Muscle layer of colon (tissue), 2 donors: ENCODE data around the gene IFIT2.

Source experiments
- H3K27ac ChIP-seq: one replicate; pipeline ENCODE4 v1.7.0; 2013; ENCODE audit warnings: low read depth, mild to moderate bottlenecking, low read length, moderate library complexity
- H3K27me3 ChIP-seq, 2 donors: one replicate each; pipeline ENCODE4 v1.7.0; 2013; ENCODE audit warnings: low read length in 2 of 2, mild to moderate bottlenecking in 2 of 2; ENCODE audit not compliant: insufficient read depth in 2 of 2, control insufficient read depth in 1 of 2
- H3K36me3 ChIP-seq: one replicate; pipeline ENCODE4 v1.7.0; 2013; ENCODE audit warnings: mild to moderate bottlenecking, low read length; ENCODE audit not compliant: insufficient read depth
- H3K4me1 ChIP-seq: one replicate; pipeline ENCODE4 v1.7.0; 2013; ENCODE audit warnings: mild to moderate bottlenecking, low read length; ENCODE audit not compliant: insufficient read depth
- H3K4me3 ChIP-seq, 2 donors: one replicate each; pipeline ENCODE4 v1.7.0; 2013; ENCODE audit warnings: low read length in 2 of 2, low read depth in 1 of 2, mild to moderate bottlenecking in 1 of 2, moderate library complexity in 1 of 2
- H3K9ac ChIP-seq: one replicate; pipeline ENCODE4 v1.7.0; 2013; ENCODE audit warnings: low read length
- H3K9me3 ChIP-seq: one replicate; pipeline ENCODE4 v1.7.0; 2013; ENCODE audit warnings: mild to moderate bottlenecking, low read length
- donor health status: abdominal sarcoma.
- donor health status: Adenocarcinoma of cecum.

The IFIT2 gene

DNA sequence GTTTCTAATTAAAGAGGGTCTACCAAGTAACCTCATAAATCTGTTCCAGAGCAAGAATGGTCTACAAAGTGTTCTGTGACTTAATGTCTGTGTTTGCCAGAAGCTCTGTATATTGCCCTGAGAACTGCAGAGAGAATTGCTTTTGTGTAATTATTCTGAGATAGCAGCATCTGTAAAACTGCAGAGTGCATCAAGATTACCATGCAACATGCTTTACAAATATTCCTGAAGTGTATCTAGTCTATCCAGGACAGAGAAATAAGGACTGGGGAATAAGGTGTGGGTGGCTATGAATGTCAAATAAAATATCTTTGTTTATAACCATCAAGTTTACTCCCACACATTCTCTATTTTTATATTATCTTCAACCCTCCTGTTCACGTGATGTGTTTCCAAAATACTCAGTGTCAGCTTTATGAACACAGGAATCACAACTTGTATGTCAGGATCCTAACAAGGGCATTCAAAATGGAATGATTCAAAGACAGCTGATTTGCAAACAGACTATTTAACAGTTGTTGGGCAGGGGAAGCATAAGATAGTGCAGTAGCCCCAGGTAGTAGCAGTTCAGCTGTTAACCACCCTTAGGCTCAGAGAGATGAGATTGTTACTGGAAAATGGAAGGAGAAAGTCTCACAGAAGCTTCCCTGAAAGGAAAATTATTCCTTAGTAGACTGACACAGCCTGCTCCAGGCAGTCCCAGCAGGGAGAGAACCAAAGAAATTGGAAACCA lies 35.0 kb upstream of the IFIT2 start:
- no peaks in the 10 kb centered on the region for H3K36me3 ChIP-seq
- H3K4me1 ChIP-seq = peaks cover 13% of the 10 kb centered on the region
- no peaks in the 10 kb centered on the region for H3K27me3 ChIP-seq
- H3K9ac ChIP-seq = no peak overlapping the region
- no peaks in the 10 kb centered on the region for H3K9me3 ChIP-seq
- no peak overlapping the region for H3K4me3 ChIP-seq
- no peak overlapping the region for H3K27ac ChIP-seq

DNA sequence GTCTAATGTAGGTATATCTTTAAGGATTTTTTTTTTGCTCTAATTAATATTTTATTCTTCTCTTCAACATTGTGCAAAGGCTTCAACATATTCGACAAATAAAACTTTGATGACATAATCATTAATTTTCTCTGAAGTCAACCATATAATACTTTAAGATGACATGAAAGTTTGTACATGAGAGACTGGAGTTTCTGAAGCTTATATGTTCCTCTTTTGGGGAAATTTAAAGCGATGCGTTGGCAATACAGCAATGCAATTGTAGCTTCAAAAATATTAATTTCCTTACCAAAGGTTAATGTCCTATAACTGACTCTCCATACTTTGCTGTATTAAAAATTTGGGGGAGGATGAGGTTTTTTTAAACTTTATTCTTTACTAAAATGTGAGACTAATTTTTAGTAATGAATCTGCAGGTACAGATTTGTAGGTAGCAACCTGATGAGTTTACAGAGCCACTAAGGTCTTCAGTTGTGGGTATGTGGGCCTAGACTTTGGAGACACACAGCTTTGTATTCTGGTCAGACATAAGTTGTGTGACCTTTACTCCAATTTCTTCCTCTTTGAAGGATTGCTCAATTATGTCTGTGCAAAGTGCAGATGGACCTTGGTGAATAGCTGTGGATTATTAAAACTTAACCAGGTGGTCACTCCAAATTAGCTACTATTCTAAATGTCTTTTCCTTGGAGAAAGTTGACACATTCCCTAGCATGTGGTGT lies 32.3 kb upstream of the IFIT2 start:
- Histone ChIP-seq H3K9me3 (no peaks in the 10 kb centered on the region), H3K27ac (no peak overlapping the region), H3K4me1 (peaks cover 8% of the 10 kb centered on the region), H3K9ac (no peak overlapping the region), H3K36me3 (no peaks in the 10 kb centered on the region), H3K4me3 (no peak overlapping the region), H3K27me3 (no peaks in the 10 kb centered on the region)

DNA sequence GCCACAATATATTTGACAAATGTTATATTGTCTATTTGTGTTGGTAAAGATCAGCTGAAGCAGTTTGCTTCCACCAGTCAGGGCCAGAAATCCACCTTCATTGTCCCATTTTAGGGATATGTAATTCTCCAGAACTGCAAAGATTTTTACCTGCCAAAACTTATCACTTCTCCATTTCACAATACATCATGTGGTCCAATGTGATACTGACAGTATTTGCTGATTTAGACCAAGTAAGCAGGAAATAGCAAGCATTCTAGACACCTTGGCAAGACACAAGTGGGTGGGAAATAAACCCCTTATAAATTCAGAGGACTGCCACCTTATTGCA lies 31.7 kb upstream of the IFIT2 start:
- no peak overlapping the region for H3K27ac ChIP-seq

DNA sequence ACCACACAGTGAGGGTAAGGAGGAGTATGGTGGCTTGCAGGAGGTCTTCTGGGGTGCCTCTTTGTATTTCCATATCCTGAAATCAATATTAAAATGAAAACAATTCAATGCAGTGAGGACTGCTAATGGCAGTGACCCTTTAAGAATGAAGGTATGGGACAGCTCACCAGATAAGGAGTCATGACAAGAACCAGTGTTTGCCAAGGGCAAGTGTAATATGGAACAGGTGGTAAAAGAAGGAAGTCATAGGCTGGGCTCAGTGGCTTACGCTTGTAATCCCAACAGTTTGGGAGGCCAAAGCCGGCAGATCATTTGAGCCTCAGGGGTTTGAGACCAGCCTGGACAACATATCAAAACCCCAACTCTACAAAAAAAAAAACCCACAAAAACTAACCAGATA lies 30.3 kb upstream of the IFIT2 start:
- H3K27ac ChIP-seq = no peak overlapping the region
- no peaks in the 10 kb centered on the region for H3K36me3 ChIP-seq
- H3K9ac ChIP-seq = no peak overlapping the region
- H3K27me3 ChIP-seq = no peaks in the 10 kb centered on the region
- H3K9me3 ChIP-seq = no peaks in the 10 kb centered on the region
- no peak overlapping the region for H3K4me3 ChIP-seq
- H3K4me1 ChIP-seq = peaks cover 6% of the 10 kb centered on the region

More for the DNA sequence above, 31.7 kb upstream of the IFIT2 start:
- Histone ChIP-seq H3K27me3 (no peaks in the 10 kb centered on the region), H3K9me3 (no peaks in the 10 kb centered on the region), H3K4me1 (peaks cover 8% of the 10 kb centered on the region), H3K36me3 (no peaks in the 10 kb centered on the region), H3K9ac (no peak overlapping the region), H3K4me3 (no peak overlapping the region)

DNA sequence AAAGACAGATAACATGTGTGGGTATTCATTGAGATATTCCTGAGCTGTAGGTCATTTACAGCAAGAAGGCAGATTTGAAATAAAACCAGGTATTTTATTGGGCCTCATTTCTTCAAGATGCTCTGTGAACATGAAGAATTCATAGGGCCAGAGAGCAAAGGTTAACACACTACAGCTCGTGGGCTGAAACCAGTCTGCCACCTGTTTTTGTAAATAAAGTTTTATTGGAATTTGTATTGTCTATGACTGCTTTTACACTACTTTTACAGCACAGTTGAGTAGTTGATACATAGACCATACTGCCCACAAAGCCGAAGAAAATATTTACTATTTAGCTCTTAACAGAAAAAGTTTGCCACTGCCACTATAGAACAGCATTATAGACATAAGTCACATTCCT lies 28.2 kb upstream of the IFIT2 start:
- Histone ChIP-seq H3K4me3 (no peak overlapping the region), H3K4me1 (peaks cover 12% of the 10 kb centered on the region), H3K27ac (no peak overlapping the region), H3K9ac (no peak overlapping the region), H3K36me3 (no peaks in the 10 kb centered on the region), H3K27me3 (no peaks in the 10 kb centered on the region), H3K9me3 (no peaks in the 10 kb centered on the region)

DNA sequence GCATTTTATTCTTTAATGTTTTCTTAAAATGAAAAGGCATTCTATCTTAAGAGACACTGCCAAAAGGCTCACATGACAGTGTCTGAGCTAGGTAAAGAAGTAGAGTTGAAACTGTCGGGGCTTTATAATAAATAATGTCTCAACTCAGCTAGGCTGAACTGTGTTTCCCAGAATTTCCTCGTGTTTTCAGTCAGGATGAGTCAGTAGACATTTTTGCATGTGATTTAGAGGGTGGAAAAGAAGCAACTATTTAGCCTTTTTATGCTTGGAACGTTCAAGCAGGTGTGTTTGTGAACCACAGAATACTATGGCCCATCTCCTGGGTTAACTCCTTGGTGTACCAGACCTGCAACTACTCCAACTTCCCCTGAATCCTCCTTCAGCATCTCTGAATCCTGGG lies 26.9 kb upstream of the IFIT2 start:
- Histone ChIP-seq H3K9me3 (no peaks in the 10 kb centered on the region), H3K4me3 (no peak overlapping the region), H3K27ac (no peak overlapping the region), H3K4me1 (peaks cover 19% of the 10 kb centered on the region), H3K27me3 (no peaks in the 10 kb centered on the region), H3K36me3 (no peaks in the 10 kb centered on the region), H3K9ac (no peak overlapping the region)

DNA sequence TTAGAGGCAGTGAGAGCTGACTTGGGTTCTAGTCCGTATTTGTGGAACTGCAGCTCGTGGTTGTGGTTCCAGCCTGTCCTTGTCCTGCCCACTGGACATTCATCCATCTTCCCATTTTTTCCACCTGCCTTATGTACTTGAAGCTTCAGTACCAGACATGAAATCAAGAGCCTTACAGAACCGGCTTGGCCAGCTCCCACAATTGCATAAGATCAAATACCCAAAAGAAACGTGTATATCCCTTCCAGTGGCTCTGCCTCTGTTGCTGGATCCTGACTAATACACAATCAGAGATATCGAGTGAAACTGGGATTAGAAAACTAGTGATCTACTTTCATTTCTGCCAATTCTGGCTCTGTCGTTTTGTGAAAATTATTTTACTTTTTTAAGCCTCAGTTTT lies 26.5 kb upstream of the IFIT2 start:
- H3K36me3 ChIP-seq = no peaks in the 10 kb centered on the region
- H3K9ac ChIP-seq = no peak overlapping the region
- H3K4me3 ChIP-seq = no peak overlapping the region
- H3K9me3 ChIP-seq = no peaks in the 10 kb centered on the region
- H3K27ac ChIP-seq = no peak overlapping the region
- peaks cover 19% of the 10 kb centered on the region for H3K4me1 ChIP-seq
- H3K27me3 ChIP-seq = no peaks in the 10 kb centered on the region

DNA sequence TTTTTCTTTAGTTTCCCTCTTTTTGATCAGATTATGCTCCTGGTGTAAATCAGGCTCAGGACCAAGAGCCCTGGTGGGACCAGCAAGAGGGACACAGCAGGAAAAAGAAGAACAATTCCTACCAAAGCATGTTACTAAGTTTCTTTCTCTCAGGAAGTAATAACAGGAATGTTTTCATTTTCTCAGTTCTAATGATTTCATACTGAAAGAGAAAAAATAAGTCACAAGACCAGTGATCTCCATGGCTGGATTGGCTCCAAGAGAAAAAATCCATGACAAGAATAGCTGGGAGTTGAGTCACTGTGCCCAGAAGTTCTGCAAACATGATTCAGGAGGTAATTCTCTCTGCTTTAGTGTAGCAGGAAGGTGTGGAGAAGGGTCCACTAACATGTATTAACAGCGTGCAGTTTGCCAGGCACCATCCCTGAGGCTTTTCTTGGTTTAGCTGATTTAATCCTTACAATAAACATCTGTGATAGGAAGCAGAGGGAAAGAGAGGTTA lies 23.8 kb upstream of the IFIT2 start:
- Histone ChIP-seq H3K27me3 (no peaks in the 10 kb centered on the region), H3K4me3 (no peak overlapping the region), H3K36me3 (no peaks in the 10 kb centered on the region), H3K9me3 (no peaks in the 10 kb centered on the region), H3K4me1 (peaks cover 25% of the 10 kb centered on the region), H3K9ac (no peak overlapping the region), H3K27ac (peak overlapping the region; percentile 45)

DNA sequence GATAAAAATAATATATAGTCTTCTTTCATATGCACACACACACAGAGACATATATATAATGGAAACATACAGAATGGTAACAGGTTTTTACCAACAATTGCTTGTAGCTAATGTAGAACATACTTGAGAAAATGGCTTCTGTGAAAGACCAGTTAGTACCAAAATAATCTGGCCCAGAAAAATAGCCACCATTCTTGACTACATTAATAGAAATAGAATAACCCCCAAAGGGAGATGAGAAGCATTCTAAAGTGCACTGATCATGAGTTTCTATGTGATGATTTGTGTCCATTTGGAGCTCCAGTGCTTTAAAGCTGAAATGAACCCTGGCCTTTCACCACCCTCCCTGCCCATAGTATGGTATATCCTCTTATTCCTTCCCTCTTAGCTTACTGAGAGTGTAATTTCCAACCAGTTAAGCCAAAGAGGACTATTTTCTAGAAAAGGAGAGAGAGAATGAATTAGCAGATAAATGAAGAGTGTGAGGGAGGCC lies 22.9 kb upstream of the IFIT2 start:
- Histone ChIP-seq H3K9me3 (no peaks in the 10 kb centered on the region), H3K27ac (no peak overlapping the region), H3K4me1 (peaks cover 34% of the 10 kb centered on the region), H3K9ac (no peak overlapping the region), H3K36me3 (no peaks in the 10 kb centered on the region), H3K27me3 (no peaks in the 10 kb centered on the region), H3K4me3 (no peak overlapping the region)

DNA sequence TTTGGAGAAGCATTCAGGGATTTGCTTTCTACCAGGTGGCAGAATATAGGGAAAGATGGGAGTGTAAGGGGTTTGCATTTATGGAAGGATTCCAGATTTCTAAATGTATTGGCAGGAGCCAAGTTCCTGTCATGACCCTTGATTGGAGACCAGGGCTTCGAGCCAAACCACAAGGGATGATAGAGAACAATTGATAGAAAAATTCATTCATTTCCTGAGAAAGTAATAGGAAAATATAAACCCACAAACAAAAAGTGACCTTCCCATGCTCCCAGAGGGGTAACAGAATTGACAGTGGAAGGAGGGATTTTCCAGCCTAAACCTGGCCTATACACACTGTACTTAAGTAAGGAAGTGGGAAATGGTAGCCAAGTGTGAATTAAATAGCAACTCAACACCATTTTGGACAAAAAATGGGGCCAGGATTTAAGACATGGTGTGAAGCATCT lies 22.4 kb upstream of the IFIT2 start:
- Histone ChIP-seq H3K9me3 (no peaks in the 10 kb centered on the region), H3K27me3 (no peaks in the 10 kb centered on the region), H3K4me3 (no peak overlapping the region), H3K4me1 (peaks cover 39% of the 10 kb centered on the region), H3K36me3 (no peaks in the 10 kb centered on the region), H3K27ac (no peak overlapping the region), H3K9ac (no peak overlapping the region)

DNA sequence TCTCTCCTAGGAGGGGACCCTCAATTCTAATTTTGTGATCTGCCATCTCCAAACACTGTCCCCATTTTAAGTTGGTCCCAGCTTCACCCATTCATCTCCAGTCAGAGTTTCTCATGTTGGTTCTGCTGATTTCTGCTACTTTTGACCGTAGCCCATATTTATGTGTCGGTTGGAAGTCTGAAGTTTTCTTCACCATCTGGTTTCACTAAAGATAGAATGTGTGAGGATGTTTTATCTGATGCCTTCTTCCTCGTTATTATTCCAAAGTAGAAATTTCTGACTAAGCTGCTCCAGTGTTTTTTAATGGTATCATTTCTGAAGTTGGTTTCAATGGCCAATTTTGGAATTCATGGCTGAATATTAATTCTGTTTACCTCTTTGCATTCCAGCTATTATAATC lies 21.3 kb upstream of the IFIT2 start:
- H3K27me3 ChIP-seq = no peaks in the 10 kb centered on the region
- no peak overlapping the region for H3K9ac ChIP-seq
- peaks cover 41% of the 10 kb centered on the region for H3K4me1 ChIP-seq
- H3K36me3 ChIP-seq = no peaks in the 10 kb centered on the region
- H3K27ac ChIP-seq = no peak overlapping the region
- no peaks in the 10 kb centered on the region for H3K9me3 ChIP-seq
- H3K4me3 ChIP-seq = no peak overlapping the region
